Nephron (organoid): ENCODE measurements around the gene TOX3.

Experiments
- H3K27ac Mint-ChIP-seq, 3 experiments: 2 replicates each; pipeline ENCODE4 v1.8.0; 2020; ENCODE audit warnings: mixed read lengths in 3 of 3, mild to moderate bottlenecking in 2 of 3, moderate library complexity in 1 of 3
- H3K27me3 Mint-ChIP-seq: 2 replicates; pipeline ENCODE4 v1.8.0; 2021; ENCODE audit warnings: low read depth, mild to moderate bottlenecking, moderate library complexity, mixed read lengths
- H3K36me3 Mint-ChIP-seq: 2 replicates; pipeline ENCODE4 v1.8.0; 2020; ENCODE audit warnings: low read depth, mixed read lengths
- H3K4me1 Mint-ChIP-seq: 2 replicates; pipeline ENCODE4 v1.8.0; 2020; ENCODE audit warnings: mixed read lengths
- H3K4me3 Mint-ChIP-seq, 3 experiments: 2 replicates each; pipeline ENCODE4 v1.8.0; 2020; ENCODE audit warnings: mild to moderate bottlenecking in 3 of 3, mixed read lengths in 3 of 3, moderate library complexity in 2 of 3
- H3K9me3 Mint-ChIP-seq: 2 replicates; pipeline ENCODE4 v1.8.0; 2020; ENCODE audit warnings: mixed read lengths
- CTCF ChIP-seq, 3 experiments: fragments of 200-600 bp; sonication (generic); IDR thresholded peaks; one replicate each; pipeline ENCODE4 v1.5.0; 2021; ENCODE audit warnings: antibody characterized with exemption in 3 of 3; ENCODE audit not compliant: unreplicated experiment in 3 of 3

TOX3 gene

GRCh38 chr16:52404546-52404945, 142.4 kb downstream of the TOX3 start:
- Mint-ChIP-seq H3K36me3 (no peaks in the 10 kb centered on the region), H3K27me3 (no peaks in the 10 kb centered on the region), H3K9me3 (no peaks in the 10 kb centered on the region), H3K27ac (no peak overlapping the region), H3K4me1 (no peaks in the 10 kb centered on the region), H3K4me3 (no peak overlapping the region)
- TF ChIP-seq CTCF (IDR thresholded peaks at IDR 0.05; ENCODE audit: unreplicated experiment in 3 of 3): no peak

- Mint-ChIP-seq H3K9me3 (no peaks in the 10 kb centered on the region), H3K36me3 (no peaks in the 10 kb centered on the region), H3K27me3 (no peaks in the 10 kb centered on the region), H3K27ac (no peak overlapping the region), H3K4me1 (no peaks in the 10 kb centered on the region), H3K4me3 (no peak overlapping the region)
- TF ChIP-seq CTCF (IDR thresholded peaks at IDR 0.05; ENCODE audit: unreplicated experiment in 3 of 3): no peak
Observed at GRCh38 chr16:52399116-52399515, 147.8 kb downstream of the TOX3 start.

- no peaks in the 10 kb centered on the region for H3K4me1 Mint-ChIP-seq
Observed at GRCh38 chr16:52398491-52398960, 148.4 kb downstream of the TOX3 start.

GRCh38 chr16:52398021-52398420, 148.9 kb downstream of the TOX3 start:
- Mint-ChIP-seq H3K4me3 (no peak overlapping the region), H3K27ac (no peak overlapping the region), H3K36me3 (no peaks in the 10 kb centered on the region), H3K27me3 (no peaks in the 10 kb centered on the region), H3K4me1 (no peaks in the 10 kb centered on the region), H3K9me3 (no peaks in the 10 kb centered on the region)
- no peak for TF ChIP-seq CTCF (IDR thresholded peaks at IDR 0.05; ENCODE audit: unreplicated experiment in 3 of 3)

More at GRCh38 chr16:52398491-52398960, 148.4 kb downstream of the TOX3 start:
- no peak for TF ChIP-seq CTCF (IDR thresholded peaks at IDR 0.05; ENCODE audit: unreplicated experiment in 3 of 3)
- H3K36me3 Mint-ChIP-seq: no peaks in the 10 kb centered on the region
- H3K4me3 Mint-ChIP-seq: no peak overlapping the region
- no peaks in the 10 kb centered on the region for H3K27me3 Mint-ChIP-seq
- no peaks in the 10 kb centered on the region for H3K9me3 Mint-ChIP-seq
- H3K27ac Mint-ChIP-seq: no peak overlapping the region

- no peak for TF ChIP-seq CTCF (IDR thresholded peaks at IDR 0.05; ENCODE audit: unreplicated experiment in 3 of 3)
- H3K4me3 Mint-ChIP-seq: no peak overlapping the region
- H3K36me3 Mint-ChIP-seq: no peaks in the 10 kb centered on the region
- no peaks in the 10 kb centered on the region for H3K4me1 Mint-ChIP-seq
- H3K27ac Mint-ChIP-seq: no peak overlapping the region
- no peaks in the 10 kb centered on the region for H3K9me3 Mint-ChIP-seq
- peaks cover 4% of the 10 kb centered on the region for H3K27me3 Mint-ChIP-seq
Observed at GRCh38 chr16:52393448-52393847, 153.5 kb downstream of the TOX3 start.

- no peak overlapping the region for H3K4me3 Mint-ChIP-seq
- TF ChIP-seq CTCF (IDR thresholded peaks at IDR 0.05; ENCODE audit: unreplicated experiment in 3 of 3): no peak
- peaks cover 6% of the 10 kb centered on the region for H3K4me1 Mint-ChIP-seq
- H3K36me3 Mint-ChIP-seq: no peaks in the 10 kb centered on the region
- peaks cover 24% of the 10 kb centered on the region for H3K27me3 Mint-ChIP-seq
- H3K9me3 Mint-ChIP-seq: no peaks in the 10 kb centered on the region
- H3K27ac Mint-ChIP-seq: no peak overlapping the region
Observed at GRCh38 chr16:52389045-52389444, 157.9 kb downstream of the TOX3 start.
